ENCODE data around the gene MTRF1L.

MTRF1L gene, protein sequence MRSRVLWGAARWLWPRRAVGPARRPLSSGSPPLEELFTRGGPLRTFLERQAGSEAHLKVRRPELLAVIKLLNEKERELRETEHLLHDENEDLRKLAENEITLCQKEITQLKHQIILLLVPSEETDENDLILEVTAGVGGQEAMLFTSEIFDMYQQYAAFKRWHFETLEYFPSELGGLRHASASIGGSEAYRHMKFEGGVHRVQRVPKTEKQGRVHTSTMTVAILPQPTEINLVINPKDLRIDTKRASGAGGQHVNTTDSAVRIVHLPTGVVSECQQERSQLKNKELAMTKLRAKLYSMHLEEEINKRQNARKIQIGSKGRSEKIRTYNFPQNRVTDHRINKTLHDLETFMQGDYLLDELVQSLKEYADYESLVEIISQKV

DNA sequence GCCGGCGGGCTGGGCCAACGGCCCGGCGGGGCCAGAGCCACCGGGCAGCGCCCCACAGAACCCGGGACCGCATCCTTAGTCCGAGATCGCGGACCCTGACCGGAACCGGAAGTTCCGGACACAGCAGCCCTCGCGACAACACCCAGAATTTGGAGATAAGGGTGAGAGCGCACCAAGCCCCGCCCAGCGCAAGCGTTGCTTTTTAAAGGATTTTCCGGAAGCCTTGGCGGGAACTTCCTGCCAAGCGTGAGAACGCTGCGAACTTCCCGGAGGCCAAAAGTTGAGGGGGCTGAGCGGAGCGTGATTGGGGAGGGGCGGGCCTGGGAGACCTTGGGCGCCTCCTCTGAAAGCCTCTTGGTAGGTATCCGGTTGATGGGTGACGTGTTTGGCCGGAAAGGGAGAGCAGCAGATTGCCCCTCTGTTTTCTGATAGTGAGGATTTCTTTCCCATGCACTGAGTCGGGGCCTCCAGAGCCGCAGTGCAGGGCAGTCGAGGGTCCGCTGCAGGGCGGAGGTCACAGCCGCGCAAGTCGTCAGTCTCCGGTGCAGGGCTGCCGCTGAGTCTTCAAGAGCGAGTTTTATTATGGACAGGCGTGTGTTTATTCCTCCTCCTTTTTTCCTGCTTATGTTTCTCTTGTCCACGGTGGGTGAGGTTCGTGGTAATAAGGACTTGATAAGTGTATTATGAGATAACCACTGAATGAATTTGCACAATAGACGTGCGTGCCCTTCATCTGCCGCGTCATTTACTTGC lies at the start of gene MTRF1L:
Gene MTRF1L (minus strand): TSS at position 97 of the 753 bp plus-strand sequence. CDS start 24 bp downstream, at position 73.
- peak; percentile 92 for DNase-seq

DNA sequence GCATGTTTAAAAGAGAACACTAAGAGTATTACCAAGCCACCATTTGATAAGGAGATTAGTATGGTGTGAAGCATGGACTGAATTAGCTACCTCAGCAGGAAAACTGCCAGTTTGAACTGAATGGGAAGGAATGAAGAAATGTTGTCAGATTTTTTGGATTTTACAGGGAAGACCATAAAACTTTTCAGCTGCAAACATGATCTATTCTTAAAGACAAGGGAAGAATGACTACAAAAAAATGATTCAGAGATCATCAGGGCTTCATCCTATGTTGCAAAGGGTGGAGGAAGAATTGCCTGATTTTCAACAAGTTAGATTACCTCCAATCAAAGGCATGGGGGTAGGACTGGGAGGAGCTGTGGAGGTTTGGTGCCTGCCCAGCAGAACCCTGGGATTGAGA lies 49.3 kb upstream of the MTRF1L start:
- no peak for DNase-seq

DNA sequence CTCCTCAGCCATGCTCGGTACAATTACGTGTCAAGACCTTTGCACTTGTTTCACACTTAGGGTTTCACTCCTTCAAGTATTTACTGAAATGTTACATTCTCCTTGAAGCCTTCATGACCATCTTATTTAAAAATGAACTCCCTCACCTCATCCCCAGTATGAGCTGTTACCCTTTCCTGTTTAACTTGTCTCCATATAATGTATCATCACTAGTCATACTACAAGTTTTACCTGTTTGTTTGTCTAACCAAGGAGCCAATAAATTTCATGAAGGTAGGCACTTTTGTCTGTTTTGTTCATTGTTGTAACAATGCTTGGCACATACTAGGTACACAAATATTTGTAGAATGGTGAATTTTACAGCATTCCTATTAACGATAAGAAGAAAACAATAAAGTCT lies 46.1 kb upstream of the MTRF1L start:
- DNase-seq: no peak

DNA sequence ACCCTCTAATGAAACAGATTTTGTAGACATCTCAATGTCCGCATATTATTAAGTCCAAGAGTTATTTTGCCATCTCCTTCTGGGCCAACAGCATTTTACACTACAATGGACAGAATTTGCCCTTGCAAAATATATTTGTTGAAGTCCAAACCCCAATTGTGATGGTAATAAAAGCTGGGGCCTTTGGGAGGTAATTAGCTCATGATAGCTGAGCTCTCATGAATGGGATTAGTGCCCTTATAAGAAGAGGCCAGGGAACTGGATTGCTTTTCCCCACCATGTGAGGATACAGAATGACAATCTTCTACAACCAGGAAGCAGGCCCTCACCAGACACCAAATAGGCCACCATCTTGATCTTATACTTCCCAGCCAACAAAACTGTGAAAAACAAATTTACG lies 44.9 kb upstream of the MTRF1L start:
- DNase-seq: no peak

DNA sequence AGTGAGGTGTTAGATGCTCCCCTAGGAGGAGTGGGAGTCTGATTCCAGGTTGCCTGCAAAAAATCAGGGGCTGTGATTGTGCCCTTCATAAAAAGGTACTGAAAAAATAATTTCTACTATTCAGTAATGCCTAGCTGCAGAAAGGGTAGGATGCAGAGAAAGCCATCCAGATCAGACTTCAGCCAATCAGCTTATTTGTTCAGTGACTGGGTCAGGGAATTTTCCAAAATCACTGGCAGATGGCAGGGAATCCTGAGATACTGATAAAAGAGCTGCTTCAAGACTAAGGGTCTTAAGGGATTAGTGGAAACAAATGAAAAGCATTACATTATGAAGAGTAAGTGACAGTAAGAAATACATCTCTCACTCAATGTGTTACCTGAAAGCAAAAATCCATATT lies 42.8 kb upstream of the MTRF1L start:
- no peak for DNase-seq

DNA sequence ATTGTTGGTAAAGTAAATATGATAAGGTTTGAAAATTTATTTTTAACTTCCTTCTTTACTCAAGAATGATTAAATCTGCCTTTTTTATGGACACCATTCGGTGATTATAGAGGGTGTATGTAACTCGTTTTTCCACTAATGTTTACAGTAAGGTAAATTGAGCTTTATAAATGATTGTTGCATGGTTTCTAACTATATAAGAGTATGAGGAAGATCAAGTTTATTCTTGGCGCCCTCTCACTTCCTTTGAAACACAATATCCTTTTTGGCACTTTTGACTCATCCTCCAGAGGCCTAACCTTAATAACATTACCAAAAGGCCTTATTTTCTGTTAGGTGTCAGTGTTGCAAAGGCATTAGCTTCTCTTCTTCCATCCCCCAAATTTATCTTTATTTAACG lies 41.8 kb upstream of the MTRF1L start:
- DNase-seq: no peak

DNA sequence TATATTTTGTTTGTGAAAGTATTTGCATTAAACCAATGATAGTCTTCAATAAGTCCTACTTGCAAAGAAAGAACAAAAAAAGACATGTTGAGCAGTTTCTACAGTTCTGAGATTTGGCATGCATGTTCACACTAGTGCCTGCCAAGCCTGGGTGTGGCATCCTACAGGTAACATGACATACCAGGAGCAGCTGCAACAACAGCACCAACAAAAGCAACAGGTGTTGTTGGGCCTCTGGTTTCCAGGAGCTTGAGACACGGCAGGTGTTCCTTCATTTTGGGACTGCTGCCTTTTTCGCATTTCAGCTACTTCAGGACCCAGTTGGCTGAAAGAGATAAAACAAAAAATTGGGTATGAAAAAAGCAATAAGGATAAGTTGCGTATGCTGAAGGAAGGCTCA lies 41.2 kb upstream of the MTRF1L start:
- peak; percentile 3 for DNase-seq

DNA sequence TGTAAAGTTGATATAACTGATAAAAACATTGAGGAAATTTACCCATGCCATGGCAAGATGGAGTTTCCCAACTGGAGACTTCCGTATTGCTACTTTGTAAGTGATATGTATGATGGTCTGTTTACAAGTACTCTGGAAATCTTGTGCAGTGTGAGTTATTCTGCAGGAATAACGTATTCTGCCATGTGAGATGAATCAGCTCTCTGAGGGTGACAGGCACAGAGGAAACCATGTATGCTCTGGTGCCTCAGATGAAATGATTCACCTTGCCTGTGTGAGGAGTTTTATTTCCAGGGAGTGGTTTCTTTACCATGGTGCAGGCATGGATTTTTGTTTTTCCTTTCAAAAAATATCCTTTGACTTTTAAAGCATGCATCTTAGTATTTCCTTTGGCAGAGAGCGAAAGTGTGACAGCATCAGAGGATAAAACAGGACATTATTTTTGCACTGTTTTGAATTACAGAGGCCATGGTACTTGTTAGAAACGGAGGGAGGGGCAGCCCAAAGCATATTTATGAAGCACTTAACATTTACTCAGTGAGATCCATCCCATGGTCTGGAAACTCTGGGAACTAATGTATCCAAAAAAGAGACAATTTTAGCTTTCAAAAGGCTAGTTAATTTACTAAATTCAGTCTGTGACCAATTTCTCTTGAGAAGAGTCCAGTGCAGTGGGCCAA lies 36.0 kb upstream of the MTRF1L start:
- no peak for DNase-seq

DNA sequence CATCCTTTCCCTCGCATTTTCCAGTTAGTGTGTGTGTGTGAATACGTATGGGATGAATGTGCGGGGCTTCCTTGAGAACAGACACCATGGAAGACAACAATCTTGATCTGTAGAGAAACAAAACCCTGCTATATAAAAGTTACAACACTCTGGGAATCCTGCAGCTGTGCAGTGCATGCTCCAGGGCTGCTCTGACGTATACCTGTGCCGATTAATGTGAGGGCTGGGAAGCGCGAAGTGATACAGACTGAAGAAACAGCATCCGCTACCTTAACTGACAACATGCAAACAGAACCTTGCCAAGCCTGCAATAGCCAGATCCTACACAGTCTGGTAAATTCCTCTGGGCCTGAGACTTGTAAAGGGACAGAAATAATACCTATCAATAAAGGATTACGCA lies 31.6 kb upstream of the MTRF1L start:
- DNase-seq: no peak

DNA sequence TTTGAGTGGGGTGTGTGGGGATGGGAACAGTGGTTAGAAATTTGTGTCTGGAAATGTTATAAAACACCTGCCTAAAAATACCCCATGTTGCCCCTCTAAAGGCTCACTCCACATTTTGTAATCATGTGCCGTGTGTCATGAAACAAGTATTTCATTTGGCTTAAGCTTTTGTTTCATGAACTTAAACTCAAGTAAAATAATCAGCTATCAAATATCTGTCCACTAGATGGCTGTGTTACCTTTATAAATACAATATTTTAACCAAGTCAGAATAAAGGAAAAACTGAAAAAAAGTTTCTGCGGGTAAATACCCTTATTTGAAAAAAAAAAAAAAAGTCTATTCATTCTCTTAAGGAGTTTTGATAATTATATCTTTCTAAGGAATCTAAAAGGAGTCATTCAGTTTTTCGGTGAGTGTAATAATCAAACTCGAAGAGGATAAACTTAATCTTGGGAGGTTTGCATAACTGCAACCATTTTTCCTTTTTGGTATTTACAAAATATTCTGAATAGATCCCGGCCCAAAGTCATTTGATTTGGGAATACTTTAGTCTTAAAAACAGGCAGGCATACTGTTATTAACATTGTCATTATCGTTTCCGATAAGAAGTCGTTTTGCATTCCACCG lies 29.9 kb upstream of the MTRF1L start:
- DNase-seq: peak; percentile 25

DNA sequence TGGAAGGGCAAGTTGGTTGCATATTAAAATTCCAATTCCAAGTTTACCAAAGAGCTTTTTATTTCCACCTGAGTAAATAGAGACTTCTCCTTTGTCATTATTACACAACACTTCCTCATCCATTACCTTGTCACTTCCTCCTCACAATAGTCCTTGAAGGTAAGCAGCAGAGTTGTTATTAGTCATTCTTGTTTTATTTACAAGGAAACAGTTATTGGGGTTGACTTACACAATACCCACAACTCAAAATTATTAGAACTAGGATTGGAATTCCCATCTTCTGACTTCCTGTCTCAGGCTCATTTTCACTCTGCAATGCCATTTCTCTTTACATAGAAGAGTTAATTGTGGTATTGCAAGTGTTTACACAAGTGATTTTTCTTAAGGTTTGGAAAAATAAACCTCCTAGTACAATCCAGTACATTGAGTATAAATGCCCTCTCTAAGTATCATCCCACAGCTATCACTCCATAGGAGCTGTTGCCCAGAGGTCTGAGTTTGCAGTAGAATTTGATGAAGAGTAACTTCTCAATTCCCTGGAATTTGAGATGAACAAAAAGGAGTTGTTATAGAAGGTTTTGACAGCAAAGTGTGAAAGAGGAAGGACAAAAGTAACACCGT lies 28.9 kb upstream of the MTRF1L start:
- no peak for DNase-seq

DNA sequence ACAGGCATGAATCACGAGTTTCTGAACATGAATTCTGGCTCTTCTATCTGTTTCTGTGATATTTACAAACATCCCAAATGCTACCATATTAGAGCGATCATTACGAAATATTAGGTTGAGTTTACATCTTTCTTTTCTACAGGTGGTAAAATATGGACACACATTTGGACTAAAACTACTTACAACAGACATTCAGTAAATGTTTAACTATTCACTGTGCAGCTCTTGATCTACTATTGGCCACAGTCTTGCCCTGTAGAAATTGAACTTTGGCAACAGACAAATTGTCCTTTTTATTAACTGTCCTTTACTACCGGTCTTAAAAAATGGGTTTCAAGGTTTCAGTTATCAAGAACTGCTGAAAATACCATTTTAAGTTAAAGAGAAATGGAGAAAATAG lies 26.5 kb upstream of the MTRF1L start:
- no peak for DNase-seq

DNA sequence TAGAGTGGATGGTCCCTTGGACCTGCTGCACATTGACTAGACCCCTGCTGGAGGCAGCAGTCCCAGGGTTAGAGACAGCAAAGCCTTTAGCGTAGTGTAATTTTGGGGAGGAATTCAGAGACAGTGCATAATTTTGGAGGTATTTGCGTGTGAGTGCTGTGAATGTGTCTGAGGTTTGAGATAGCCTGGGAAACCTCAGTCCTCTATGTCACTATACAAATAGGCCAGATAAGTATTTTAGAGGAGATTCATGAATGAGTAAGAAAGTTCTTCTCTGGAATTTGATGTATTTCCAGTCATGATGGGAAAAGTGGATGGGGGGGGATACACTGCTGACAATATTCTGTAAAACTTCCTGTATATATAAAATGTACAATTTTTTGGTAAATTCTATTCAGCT lies 25.8 kb upstream of the MTRF1L start:
- DNase-seq: no peak

DNA sequence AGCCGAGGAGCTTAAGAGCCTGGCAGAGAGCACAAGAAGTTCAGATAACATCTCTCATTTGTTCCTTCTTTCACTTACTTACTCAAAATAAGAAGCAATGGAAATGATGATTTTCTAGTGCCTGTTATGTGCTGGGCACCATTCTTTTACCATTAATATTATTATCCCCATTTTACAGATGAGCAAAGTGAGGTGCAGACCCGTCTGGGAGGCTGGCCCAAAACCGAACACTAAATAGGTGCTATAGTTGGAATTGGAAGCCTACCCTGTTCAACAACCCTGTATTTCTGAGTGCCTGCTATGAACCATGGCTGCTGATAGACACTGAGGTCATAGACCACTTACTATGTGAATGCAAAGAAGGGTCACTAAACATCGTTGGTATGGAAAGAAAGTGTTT lies 25.0 kb upstream of the MTRF1L start:
- DNase-seq: no peak

DNA sequence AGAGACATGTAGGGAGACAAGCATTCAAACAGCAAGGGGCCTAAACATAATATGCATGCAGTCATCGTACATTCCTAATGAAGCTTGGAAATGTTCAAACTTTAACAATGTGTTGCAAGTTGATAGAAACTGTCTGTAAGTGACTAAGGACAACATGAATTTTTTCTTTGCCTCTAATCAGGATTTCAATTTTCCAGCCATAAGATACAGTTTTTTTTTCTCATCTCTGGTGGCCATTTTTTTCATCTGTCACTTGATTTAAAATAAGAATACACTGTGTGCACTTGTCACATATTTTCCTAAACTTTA lies 22.2 kb upstream of the MTRF1L start:
- no peak for DNase-seq

DNA sequence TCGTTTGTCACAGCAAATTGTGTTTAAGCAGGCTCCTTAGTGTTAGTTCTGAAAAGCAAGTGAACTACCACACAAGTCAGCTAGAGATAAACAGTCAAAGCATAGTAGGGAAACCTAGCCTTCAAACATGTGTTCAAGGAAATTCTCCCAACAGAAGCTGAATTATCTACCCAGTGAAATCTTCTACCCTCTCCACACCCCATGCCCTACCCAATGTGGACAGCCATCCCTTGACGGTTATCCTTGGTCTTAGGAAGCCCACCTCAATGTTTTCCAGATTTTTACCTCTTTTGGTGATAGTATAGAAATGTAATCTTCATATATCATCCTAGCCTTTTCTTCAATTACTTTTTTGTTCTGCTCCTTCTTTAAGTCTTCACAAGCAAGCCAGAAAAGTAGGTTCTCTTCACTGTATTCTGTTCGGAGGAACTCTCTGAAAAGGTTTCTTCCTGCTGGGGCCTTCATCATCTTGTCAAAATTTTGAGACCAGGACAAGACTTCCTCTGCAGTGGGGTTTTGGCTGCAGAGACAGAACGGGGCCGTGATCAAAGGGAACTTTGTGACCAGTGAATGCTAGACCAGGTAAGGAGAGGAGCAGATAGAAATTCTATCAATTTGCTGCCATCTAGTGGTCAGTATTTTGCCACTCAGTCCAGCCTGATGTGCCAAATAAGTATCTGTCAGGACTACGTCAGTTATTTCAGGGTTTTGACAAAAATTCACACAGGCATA lies 21.6 kb upstream of the MTRF1L start:
- peak; percentile 50 for DNase-seq

DNA sequence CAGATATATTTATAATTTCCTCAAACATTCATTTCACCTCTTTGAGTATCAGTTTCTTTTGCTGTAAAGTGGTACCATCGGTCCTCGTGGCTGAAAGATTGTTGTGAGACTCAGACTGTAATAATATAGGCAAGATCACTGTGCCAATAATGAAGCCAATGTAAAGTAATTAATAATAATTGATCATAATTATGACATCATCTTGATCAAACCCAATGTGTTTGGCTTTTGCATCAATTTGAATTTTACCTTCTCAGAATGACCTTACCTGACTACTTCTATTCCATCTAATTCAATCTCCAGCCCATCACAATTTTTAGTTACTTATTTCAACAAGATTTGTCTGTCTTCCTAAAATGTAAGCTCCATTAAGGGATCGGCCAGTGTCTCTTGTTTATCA lies 15.8 kb upstream of the MTRF1L start:
- no peak for DNase-seq

DNA sequence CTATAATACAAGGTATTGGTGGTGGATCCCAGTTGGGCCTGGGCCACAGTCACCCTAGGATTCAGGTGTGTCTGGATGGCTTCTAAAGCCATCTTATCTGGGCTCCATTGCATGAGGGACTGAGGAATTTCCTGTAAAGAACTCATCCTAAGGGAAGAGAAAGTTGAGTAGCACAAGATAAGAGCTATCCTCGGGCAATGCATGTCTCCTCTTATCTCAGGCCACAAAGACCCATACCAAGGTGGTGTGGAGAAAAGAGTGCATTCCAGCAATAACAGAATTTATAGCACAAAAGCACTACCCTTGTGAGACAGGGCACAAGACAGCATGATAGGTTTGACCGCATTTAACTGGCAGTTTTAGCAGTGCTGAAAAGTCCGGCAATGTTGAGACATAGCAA lies 14.3 kb upstream of the MTRF1L start:
- no peak for DNase-seq

DNA sequence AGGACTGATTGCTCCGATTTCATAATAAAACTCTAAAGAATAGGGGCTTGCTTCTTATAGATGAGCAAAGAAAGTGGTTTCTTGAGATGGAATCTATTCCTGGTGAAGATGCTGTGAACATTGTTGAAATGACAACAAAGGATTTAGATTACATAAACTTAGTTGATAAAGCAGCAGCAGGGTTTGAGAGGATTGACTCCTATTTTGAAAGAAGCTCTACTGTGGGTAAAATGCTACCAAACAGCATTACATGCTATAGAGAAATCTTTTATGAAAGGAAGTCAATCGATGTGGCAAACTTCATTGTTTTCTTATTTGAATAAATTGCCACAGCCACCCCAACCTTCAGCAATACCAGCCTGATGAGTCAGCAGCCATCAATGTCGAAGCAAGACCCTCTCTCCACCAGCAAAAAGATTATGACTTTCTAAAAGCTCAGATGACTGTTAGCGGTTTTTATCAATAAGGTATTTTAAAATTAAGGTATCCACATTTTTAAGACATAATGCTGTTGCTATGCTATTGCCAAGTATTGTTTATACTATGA lies 12.7 kb upstream of the MTRF1L start:
- no peak for DNase-seq

DNA sequence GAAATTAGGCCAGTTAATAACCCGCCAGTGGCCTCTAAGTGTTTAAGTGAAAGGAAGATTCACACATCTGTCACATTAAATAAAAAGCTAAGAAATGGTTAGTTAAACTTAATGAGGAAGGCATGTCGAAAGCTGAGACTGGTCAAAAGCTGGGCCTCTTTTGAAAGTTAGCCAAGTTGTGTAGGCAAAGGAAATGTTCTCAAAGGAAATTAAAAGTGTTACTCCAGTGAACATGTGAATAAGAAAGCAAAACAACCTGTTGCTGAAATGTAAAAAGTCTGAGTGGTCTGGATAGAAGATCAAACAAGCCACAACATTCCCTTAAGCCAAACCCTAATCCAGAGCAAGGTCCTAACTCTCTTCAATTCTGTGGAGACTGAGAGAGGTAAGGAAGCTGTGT lies 10.9 kb upstream of the MTRF1L start:
- no peak for DNase-seq

DNA sequence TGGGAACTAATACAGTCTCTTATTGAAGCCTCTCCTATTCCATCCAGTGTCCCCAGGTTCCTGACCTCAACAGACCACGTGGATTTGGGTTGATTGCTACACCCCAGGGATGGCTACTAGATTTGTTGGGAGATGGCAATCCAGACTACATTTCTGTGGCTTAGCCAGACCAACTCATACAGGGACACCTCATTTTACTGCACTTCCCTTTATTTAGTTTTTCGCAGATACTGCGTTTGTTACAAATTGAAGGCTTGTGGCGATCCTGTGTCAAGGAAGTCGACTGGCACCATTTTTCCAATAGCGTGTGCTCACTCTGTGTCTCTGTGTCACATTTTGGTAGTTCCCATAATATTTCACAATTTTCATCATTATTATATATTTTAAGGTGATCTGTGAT lies 10.3 kb upstream of the MTRF1L start:
- DNase-seq: no peak

DNA sequence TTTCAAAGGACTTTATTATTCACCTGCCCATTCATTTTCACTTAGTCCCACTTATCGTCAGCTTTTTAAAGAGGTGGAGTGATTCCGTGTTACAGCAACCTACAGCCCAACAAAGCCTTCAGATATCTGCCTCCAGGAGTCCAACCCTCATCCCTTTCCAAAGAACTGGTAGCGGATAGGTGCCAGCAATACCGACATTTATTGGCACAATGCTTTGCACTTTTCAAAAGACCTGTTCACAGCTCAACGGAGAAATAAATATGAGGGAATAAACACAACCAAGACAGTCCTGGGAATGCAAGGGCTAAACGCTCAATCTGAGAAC lies 819 bp upstream of the MTRF1L start:
- peak; percentile 56 for DNase-seq
